GM11168 (cell line): Measurements from ENCODE around the gene RASSF1.

Source experiments
- in situ Hi-C: fragments of 300-500 bp; cut with MboI; formaldehyde crosslinking; loops from one replicate; pipeline ENCODE4 v1.12.0; 2022; ENCODE audit warnings: low sequenced_read_pairs; ENCODE audit not compliant: unreplicated experiment

Gene RASSF1

GRCh38 chr3:50340448-50341329 is at the start of gene RASSF1:
Gene RASSF1 (minus strand): TSS chr3:50340836. CDS start chr3:50340805, 31 bp downstream.
- in situ Hi-C loops = no loop called here

- in situ Hi-C loops = no loop called here
Observed at GRCh38 chr3:50389414-50389767, 48.8 kb upstream of the RASSF1 start.

- in situ Hi-C loops = no loop called here
Observed at GRCh38 chr3:50388720-50389413, 48.2 kb upstream of the RASSF1 start.

GRCh38 chr3:50388016-50388719 is 47.5 kb upstream of the RASSF1 start:
- in situ Hi-C loops = no loop called here

GRCh38 chr3:50385754-50386153 is 45.1 kb upstream of the RASSF1 start:
- in situ Hi-C loops = no loop called here

- in situ Hi-C loops = no loop called here
Observed at GRCh38 chr3:50383750-50384149, 43.1 kb upstream of the RASSF1 start.

- in situ Hi-C loops = no loop called here
Observed at GRCh38 chr3:50382722-50383121, 42.1 kb upstream of the RASSF1 start.

- in situ Hi-C loops = no loop called here
Observed at GRCh38 chr3:50381383-50381782, 40.7 kb upstream of the RASSF1 start.

- in situ Hi-C loops = no loop called here
Observed at GRCh38 chr3:50380405-50381085, 39.9 kb upstream of the RASSF1 start.

GRCh38 chr3:50378757-50379156 is 38.1 kb upstream of the RASSF1 start:
- in situ Hi-C loops = no loop called here

- in situ Hi-C loops = no loop called here
Observed at GRCh38 chr3:50378024-50378423, 37.4 kb upstream of the RASSF1 start.

- in situ Hi-C loops = no loop called here
Observed at GRCh38 chr3:50375258-50375931, 34.8 kb upstream of the RASSF1 start.

GRCh38 chr3:50374363-50375257 is 34.0 kb upstream of the RASSF1 start:
- in situ Hi-C loops = no loop called here

GRCh38 chr3:50373146-50374051 is 32.8 kb upstream of the RASSF1 start:
- in situ Hi-C loops = no loop called here

GRCh38 chr3:50372349-50372748 is 31.7 kb upstream of the RASSF1 start:
- in situ Hi-C loops = no loop called here

- in situ Hi-C loops = no loop called here
Observed at GRCh38 chr3:50371133-50371685, 30.6 kb upstream of the RASSF1 start.

- in situ Hi-C loops = no loop called here
Observed at GRCh38 chr3:50370594-50370993, 30.0 kb upstream of the RASSF1 start.
